Measurements from ENCODE around the gene D2HGDH. TPM values are rescaled to one million over a fixed set of nuclear protein-coding genes. Genes with fewer than 3 reads are reported as not detected.
A peak's percentile ranks its signal among the peaks of the same experiment; 100 is the strongest.

D2HGDH gene
- total and polyA plus RNA-seq, 2 of the 8 experiments (the other 6 are each of a cell fraction or from before 2014, with no cell fraction given), result 3.4 to 8.1 TPM

- TF ChIP-seq HDAC2 (IDR thresholded peaks at IDR 0.05; ENCODE audit: borderline replicate concordance in 1 of 2, low read depth in 2 of 2, low read length in 2 of 2), result peak; percentile 82 to 96; a peak in 3 of 4 replicates
- TF ChIP-seq YY1 (IDR thresholded peaks at IDR 0.05; ENCODE audit: low read depth, low read length), result no peak
- TF ChIP-seq USF2 (IDR thresholded peaks at IDR 0.05; ENCODE audit: low read length), result peak; percentile 75
- no peak for TF ChIP-seq RXRA (IDR thresholded peaks at IDR 0.05; ENCODE audit: insufficient read depth, low read depth, low read length)
- peak; percentile 85; the same call in 1 of the 2 replicates for TF ChIP-seq PHF8 (conservative IDR thresholded peaks at IDR 0.05; ENCODE audit: low read depth, low read length)
- peak in 1 of 2 experiments; percentile 58; a peak in 1 of 3 replicates for TF ChIP-seq POLR2A (IDR thresholded peaks at IDR 0.05; ENCODE audit: control extremely low read depth in 1 of 2, low read depth in 2 of 2, low read length in 2 of 2)
- TF ChIP-seq HDAC6 (IDR thresholded peaks at IDR 0.05; ENCODE audit: low read depth, low read length), result no peak
- 0 out of 2 replicates have a peak, but pooled peaks have one; percentile 3 for TF ChIP-seq TBP (IDR thresholded peaks at IDR 0.05; ENCODE audit: low read depth, low read length)
- no peak for TF ChIP-seq TAF7 (optimal IDR thresholded peaks at IDR 0.05; ENCODE audit: borderline replicate concordance, low read depth, low read length)
- TF ChIP-seq SIN3A (conservative IDR thresholded peaks at IDR 0.05 in 1 of 2, IDR thresholded peaks at IDR 0.05 in 1 of 2; ENCODE audit: low read depth in 1 of 2, low read length in 2 of 2), result no peak
- TF ChIP-seq GABPA (IDR thresholded peaks at IDR 0.05; ENCODE audit: borderline replicate concordance, insufficient read depth, low read length), result no peak
- TF ChIP-seq RNF2 (IDR thresholded peaks at IDR 0.05; ENCODE audit: borderline replicate concordance, low read depth, low read length, missing control alignments, poor library complexity, severe bottlenecking), result no peak
- TF ChIP-seq KDM1A (IDR thresholded peaks at IDR 0.05; ENCODE audit: borderline replicate concordance, low read length), result peak; percentile 19; the same call in 1 of the 2 replicates
- no peak for TF ChIP-seq EGR1 (IDR thresholded peaks at IDR 0.05; ENCODE audit: borderline replicate concordance, low read depth, low read length)
- peak; percentile 67 for TF ChIP-seq NRF1 (IDR thresholded peaks at IDR 0.05; ENCODE audit: low read depth, low read length)
- TF ChIP-seq RBBP5 (IDR thresholded peaks at IDR 0.05; ENCODE audit: borderline replicate concordance, low read depth, low read length), result peak; percentile 55
- no peak; the same call in 1 of the 2 replicates for TF ChIP-seq TAF1 (IDR thresholded peaks at IDR 0.05; ENCODE audit: low read depth, low read length)
- TF ChIP-seq KDM4A (IDR thresholded peaks at IDR 0.05; ENCODE audit: low read depth, low read length, severe bottlenecking), result peak; percentile 74
- no peak for TF ChIP-seq SIX5 (IDR thresholded peaks at IDR 0.05; ENCODE audit: low read depth, low read length)
- TF ChIP-seq KDM5A (IDR thresholded peaks at IDR 0.05; ENCODE audit: low read length), result no peak
- no peak for TF ChIP-seq RFX5 (IDR thresholded peaks at IDR 0.05; ENCODE audit: borderline replicate concordance, low read depth, low read length)
Measured at GRCh38 chr2:241734467-241735208, at the start of gene D2HGDH (continued).
